Measurements from ENCODE around the gene CMTM5. TPM values are rescaled to one million over a fixed set of nuclear protein-coding genes. Genes with fewer than 3 reads are reported as not detected.
"Not testable (repeated sequence)": the region's sequence is repeated elsewhere in the genome, so short reads cannot be mapped to it uniquely, and the experiment has no call there.

The CMTM5 gene
- total RNA-seq, 3 donors from 2014 or later, result 0.58 to 3.5 (median 0.58) TPM

DNA sequence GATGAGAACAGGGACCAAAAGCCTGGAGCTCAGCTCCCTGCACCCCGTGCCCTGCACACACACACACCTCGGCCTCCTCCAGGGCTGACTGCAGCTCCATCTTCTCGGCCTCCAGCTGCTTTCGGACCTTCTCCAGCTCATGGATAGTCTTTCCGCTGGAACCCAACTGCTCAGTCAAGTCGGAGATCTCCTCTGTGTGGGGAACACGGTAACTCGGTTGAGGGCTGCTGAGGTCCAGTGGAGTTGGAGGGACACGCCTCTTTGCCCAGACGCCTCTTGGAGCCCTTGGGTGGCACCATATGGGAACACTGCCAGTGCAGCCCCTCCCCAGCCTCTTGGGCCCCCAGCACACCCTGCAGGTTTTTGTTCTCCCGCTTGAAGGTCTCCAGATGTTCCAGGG, 40.0 kb downstream of the CMTM5 start:
- intact Hi-C loops (cut with DNase I, micrococcal nuclease), result no loop called here
- ATAC-seq (no peak), DNase-seq (no peak)
- TF ChIP-seq, protein P1, sequence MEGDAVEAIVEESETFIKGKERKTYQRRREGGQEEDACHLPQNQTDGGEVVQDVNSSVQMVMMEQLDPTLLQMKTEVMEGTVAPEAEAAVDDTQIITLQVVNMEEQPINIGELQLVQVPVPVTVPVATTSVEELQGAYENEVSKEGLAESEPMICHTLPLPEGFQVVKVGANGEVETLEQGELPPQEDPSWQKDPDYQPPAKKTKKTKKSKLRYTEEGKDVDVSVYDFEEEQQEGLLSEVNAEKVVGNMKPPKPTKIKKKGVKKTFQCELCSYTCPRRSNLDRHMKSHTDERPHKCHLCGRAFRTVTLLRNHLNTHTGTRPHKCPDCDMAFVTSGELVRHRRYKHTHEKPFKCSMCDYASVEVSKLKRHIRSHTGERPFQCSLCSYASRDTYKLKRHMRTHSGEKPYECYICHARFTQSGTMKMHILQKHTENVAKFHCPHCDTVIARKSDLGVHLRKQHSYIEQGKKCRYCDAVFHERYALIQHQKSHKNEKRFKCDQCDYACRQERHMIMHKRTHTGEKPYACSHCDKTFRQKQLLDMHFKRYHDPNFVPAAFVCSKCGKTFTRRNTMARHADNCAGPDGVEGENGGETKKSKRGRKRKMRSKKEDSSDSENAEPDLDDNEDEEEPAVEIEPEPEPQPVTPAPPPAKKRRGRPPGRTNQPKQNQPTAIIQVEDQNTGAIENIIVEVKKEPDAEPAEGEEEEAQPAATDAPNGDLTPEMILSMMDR (IDR thresholded peaks at IDR 0.05), result no peak
- Histone ChIP-seq H3K4me1 (ENCODE audit: low read depth) (no peaks in the 10 kb centered on the region), H3K4me3 (no peak overlapping the region), H3K9me3 (no peaks in the 10 kb centered on the region), H3K36me3 (ENCODE audit: low read depth) (no peaks in the 10 kb centered on the region)

DNA sequence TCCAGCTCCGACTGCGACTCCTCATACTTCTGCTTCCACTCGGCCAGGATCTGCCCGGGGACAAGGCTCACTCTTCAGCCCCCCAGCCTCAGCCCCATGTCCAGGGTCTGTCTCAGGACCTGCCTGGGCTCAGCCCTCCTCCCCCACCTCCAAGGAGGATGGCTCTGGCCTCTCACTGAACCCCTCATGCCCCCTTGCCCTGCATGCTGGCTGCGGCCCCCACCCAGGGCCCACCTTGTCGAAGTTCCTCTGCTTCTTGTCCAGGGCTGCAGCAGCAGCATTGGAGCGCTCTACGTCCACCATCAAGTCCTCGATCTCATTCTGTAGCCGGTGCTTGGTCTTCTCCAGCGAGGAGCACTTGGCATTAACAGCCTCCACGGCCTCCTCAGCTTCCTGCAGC, 40.4 kb downstream of the CMTM5 start:
- ATAC-seq; H3K4me1 ChIP-seq (ENCODE audit: low read depth); DNase-seq; H3K36me3 ChIP-seq (ENCODE audit: low read depth); intact Hi-C loops (cut with DNase I, micrococcal nuclease); H3K9me3 ChIP-seq; H3K4me3 ChIP-seq: not testable (repeated sequence)

DNA sequence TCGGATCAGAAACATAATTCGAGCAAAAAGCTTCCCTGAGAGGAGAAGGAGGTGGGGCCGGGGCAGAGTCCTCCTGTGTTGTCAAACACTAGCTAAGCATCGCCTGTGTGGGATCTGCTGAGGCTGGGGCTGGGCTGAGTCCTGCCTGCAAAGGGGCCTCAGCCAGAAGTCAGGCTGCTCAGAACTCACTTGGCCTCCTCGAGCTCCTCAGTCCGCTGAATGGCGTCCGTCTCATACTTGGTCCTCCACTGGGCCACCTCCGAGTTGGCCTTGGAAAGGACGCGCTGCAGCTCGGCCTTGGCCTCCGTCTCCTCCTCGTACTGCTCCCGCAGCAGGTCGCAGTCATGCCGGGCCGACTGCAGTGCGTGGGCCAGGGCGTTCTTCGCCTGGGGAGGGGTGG, 41.2 kb downstream of the CMTM5 start:
- no peak for ATAC-seq
- TF ChIP-seq, protein P1 (IDR thresholded peaks at IDR 0.05), result no peak
- H3K36me3 ChIP-seq (ENCODE audit: low read depth), result no peaks in the 10 kb centered on the region
- no peak for DNase-seq
- intact Hi-C loops (cut with DNase I, micrococcal nuclease), result no loop called here
- no peaks in the 10 kb centered on the region for H3K4me1 ChIP-seq (ENCODE audit: low read depth)
- no peaks in the 10 kb centered on the region for H3K9me3 ChIP-seq
- H3K4me3 ChIP-seq, result no peak overlapping the region

DNA sequence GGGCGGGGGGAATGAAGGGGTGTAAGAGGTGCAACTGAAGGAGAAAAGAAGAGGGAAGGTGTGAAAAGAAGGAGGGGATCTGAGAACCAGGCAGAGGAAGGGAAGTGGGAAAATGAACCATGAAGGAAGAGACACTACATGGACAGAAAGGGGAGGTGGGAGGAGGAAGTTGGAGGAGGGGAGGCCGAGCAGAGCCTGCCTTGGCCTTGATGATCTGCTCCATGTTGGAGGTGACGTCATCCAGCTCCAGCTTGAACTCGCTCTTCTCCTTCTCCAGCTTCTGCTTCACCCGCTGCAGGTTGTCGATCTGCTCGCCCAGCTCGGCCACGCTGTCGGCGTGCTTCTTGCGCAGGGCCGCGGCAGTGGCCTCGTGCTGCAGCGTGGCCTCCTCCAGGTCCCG, 42.8 kb downstream of the CMTM5 start:
- intact Hi-C loops (cut with DNase I, micrococcal nuclease); ATAC-seq; H3K36me3 ChIP-seq (ENCODE audit: low read depth); H3K4me1 ChIP-seq (ENCODE audit: low read depth); H3K4me3 ChIP-seq; DNase-seq; H3K9me3 ChIP-seq: not testable (repeated sequence)

DNA sequence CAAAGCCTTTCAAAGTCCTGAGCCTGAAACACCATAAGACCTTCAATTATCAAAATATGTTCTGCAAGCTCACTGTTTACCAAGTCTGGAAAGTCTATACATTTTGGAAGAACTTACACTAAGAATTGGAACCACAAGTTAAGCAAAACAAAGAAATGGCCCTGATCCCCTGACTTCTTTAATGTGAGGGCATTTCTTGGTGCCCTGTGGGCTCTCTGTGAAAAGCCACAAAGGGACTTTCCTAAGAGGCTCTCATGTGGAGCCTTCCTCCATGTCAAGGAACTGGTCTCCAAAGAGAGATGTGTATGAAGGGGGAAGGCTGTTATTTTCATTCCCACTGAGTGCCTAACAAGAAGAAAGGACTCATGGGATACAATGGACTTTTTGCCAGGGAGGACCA, 44.7 kb downstream of the CMTM5 start:
- intact Hi-C loops (cut with DNase I, micrococcal nuclease), result no loop called here
- DNase-seq (no peak), ATAC-seq (no peak)
- H3K9me3 ChIP-seq, result no peaks in the 10 kb centered on the region
- TF ChIP-seq, protein P1 (IDR thresholded peaks at IDR 0.05), result no peak
- no peak overlapping the region for H3K4me3 ChIP-seq
- H3K4me1 ChIP-seq (ENCODE audit: low read depth), result no peaks in the 10 kb centered on the region
- H3K36me3 ChIP-seq (ENCODE audit: low read depth), result no peaks in the 10 kb centered on the region

DNA sequence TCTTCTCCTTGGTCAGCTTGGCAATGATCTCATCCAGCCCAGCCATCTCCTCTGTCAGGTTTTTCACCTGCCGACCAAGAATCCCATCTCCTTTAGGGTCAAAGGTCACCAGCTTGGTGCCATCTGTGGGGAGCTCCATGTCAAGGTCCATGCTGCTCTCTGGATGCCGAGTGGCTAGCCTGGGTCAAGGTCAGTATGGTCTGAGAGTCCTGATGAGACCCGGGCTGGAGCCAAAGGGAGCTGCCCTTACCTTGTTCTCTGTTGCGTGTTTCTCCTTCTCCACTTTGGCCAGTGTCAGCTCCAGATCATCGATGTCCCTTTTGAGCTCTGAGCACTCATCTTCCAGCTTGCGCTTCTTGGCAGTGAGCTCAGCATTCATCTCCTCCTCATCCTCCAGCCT, 46.8 kb downstream of the CMTM5 start:
- Histone ChIP-seq H3K4me3 (no peak overlapping the region), H3K36me3 (ENCODE audit: low read depth) (no peaks in the 10 kb centered on the region), H3K4me1 (ENCODE audit: low read depth) (no peaks in the 10 kb centered on the region), H3K9me3 (no peaks in the 10 kb centered on the region)
- TF ChIP-seq, protein P1 (IDR thresholded peaks at IDR 0.05), result no peak
- DNase-seq (no peak), ATAC-seq (no peak)
- intact Hi-C loops (cut with DNase I, micrococcal nuclease), result no loop called here

DNA sequence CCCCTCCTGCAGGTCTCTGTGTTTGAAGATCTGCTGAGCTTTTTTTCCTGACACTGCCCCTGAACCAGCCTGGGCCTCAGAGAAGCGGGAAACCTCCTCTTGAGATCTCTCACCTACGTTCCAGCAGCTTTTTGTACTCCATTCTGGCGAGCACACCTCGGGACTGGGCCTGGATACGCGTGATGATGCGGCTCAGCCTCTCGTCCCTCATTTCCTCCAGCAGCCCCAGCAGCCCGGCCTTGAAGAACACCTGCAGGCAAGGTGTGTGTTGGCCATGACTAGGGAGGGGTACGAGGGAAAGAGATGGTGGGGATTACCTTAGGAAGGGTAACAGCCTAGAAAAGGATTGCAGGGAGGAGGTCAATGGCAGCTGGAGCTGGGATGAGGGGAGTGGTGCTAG, 48.3 kb downstream of the CMTM5 start:
- intact Hi-C loops (cut with DNase I, micrococcal nuclease), result no loop called here
- no peak for ATAC-seq
- H3K4me3 ChIP-seq, result no peak overlapping the region
- no peak for DNase-seq
- TF ChIP-seq, protein P1 (IDR thresholded peaks at IDR 0.05), result no peak
- H3K9me3 ChIP-seq, result no peaks in the 10 kb centered on the region
- H3K36me3 ChIP-seq (ENCODE audit: low read depth), result no peaks in the 10 kb centered on the region
- H3K4me1 ChIP-seq (ENCODE audit: low read depth), result no peaks in the 10 kb centered on the region

DNA sequence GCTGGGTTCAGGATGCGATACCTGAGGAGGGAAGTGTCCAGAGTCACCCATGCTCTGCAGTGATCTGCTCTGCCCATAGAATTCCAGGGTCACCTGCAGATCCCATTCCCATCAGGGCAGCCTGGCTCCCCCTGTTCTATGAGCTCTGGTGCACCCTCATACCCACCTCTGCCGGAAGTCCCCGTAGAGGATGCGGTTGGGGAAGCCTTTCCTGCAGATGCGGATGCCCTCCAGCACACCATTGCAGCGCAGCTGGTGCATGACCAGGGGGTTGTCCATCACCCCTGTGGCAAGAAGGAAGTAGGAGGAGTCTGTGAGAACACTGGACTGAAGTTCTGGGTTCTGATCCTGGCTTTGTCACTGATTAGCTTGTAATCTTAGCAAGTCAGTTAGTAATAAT, 49.0 kb downstream of the CMTM5 start:
- DNase-seq; H3K36me3 ChIP-seq (ENCODE audit: low read depth); intact Hi-C loops (cut with DNase I, micrococcal nuclease); H3K4me1 ChIP-seq (ENCODE audit: low read depth); ATAC-seq; H3K9me3 ChIP-seq; H3K4me3 ChIP-seq: not testable (repeated sequence)

All from mucosa of descending colon (tissue), 3 donors.